ENCODE data around the gene SLC16A6.

DNA sequence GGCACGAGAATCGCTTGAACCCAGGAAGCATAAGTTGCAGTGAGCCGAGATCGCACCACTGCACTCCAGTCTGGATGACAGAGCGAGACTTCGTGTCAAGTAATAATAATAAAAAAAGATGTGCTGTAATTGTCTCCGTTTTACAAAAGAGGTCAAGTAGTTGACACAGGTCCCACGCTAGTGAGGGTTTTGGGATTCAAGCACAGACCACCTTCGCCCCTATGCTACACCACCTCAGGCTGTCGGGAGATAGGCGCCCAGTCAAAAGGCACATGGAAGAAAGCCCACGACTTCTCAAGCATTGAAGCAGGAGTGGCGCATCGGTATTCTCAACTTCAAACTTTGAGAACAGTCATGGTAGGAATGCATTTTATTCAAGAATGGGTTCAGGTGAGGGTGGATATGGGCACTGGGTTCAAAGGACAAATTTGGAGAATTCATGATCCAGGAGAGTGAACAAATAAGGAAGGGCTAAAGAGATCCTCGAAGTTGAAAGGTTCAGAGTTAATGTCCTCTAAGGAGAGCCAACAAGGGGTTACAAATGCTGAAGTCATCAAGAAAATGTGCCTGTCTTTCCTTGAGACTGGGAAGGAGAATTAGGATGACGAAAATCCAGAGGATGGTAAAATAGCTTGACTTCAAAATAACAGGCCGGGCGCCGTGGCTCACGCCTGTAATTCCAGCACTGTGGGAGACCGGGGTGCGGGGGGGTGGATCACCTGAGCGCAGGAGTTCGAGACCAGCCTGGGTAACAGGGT is 44.5 kb downstream of the SLC16A6 start:
- TF ChIP-seq, protein P1, sequence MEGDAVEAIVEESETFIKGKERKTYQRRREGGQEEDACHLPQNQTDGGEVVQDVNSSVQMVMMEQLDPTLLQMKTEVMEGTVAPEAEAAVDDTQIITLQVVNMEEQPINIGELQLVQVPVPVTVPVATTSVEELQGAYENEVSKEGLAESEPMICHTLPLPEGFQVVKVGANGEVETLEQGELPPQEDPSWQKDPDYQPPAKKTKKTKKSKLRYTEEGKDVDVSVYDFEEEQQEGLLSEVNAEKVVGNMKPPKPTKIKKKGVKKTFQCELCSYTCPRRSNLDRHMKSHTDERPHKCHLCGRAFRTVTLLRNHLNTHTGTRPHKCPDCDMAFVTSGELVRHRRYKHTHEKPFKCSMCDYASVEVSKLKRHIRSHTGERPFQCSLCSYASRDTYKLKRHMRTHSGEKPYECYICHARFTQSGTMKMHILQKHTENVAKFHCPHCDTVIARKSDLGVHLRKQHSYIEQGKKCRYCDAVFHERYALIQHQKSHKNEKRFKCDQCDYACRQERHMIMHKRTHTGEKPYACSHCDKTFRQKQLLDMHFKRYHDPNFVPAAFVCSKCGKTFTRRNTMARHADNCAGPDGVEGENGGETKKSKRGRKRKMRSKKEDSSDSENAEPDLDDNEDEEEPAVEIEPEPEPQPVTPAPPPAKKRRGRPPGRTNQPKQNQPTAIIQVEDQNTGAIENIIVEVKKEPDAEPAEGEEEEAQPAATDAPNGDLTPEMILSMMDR (IDR thresholded peaks at IDR 0.05), result no peak
- TF ChIP-seq POLR2A (IDR thresholded peaks at IDR 0.05), result no peak
